ENCODE results near the gene CASP10. TPM values are rescaled to one million over a fixed set of nuclear protein-coding genes. Genes with fewer than 3 reads are reported as not detected.

Gene CASP10
- total and polyA plus RNA-seq, 2 of the 13 experiments (the other 11 are each of a cell fraction or from before 2014, with no cell fraction given) = 22.2 to 23.8 TPM

GRCh38 chr2:201231781-201232466 is 49.0 kb downstream of the CASP10 start (continued):
- TF ChIP-seq E2F1 (CRISPR knock-in tag; IDR thresholded peaks at IDR 0.05) (no peak), SYNCRIP (IDR thresholded peaks at IDR 0.05; ENCODE audit: insufficient read depth, low read depth, low read length) (no peak), ZNF17 (CRISPR knock-in tag; IDR thresholded peaks at IDR 0.05) (no peak), THAP8 (CRISPR knock-in tag; IDR thresholded peaks at IDR 0.05; ENCODE audit: borderline replicate concordance) (no peak), YEATS2 (CRISPR knock-in tag; IDR thresholded peaks at IDR 0.05; ENCODE audit: borderline replicate concordance) (peak; percentile 76; the same call in 1 of the 2 replicates), TRIM22 (IDR thresholded peaks at IDR 0.05) (no peak), ZFAT (CRISPR knock-in tag; conservative IDR thresholded peaks at IDR 0.05) (no peak), GLI4 (CRISPR knock-in tag; IDR thresholded peaks at IDR 0.05; ENCODE audit: borderline replicate concordance) (no peak), ZNF790 (CRISPR knock-in tag; IDR thresholded peaks at IDR 0.05; ENCODE audit: borderline replicate concordance) (no peak), HINFP (CRISPR knock-in tag; IDR thresholded peaks at IDR 0.05; ENCODE audit: low read depth) (peak; percentile 88; the same call in 1 of the 2 replicates), NRL (CRISPR knock-in tag; IDR thresholded peaks at IDR 0.05; ENCODE audit: borderline replicate concordance) (peak; percentile 87; the same call in 1 of the 2 replicates), ZNF878 (CRISPR knock-in tag; IDR thresholded peaks at IDR 0.05) (peak; percentile 90), ZKSCAN8 (CRISPR knock-in tag; IDR thresholded peaks at IDR 0.05; ENCODE audit: borderline replicate concordance) (peak; percentile 77; the same call in 1 of the 2 replicates), ZNF280B (CRISPR knock-in tag; IDR thresholded peaks at IDR 0.05; ENCODE audit: borderline replicate concordance) (peak; percentile 87), ZNF740 (CRISPR knock-in tag; IDR thresholded peaks at IDR 0.05) (peak; percentile 61), SNAI1 (CRISPR knock-in tag; IDR thresholded peaks at IDR 0.05; ENCODE audit: borderline replicate concordance) (no peak), SOX13 (IDR thresholded peaks at IDR 0.05) (no peak), SOX13 (CRISPR knock-in tag; conservative IDR thresholded peaks at IDR 0.05 in 1 of 2, IDR thresholded peaks at IDR 0.05 in 1 of 2) (peak in 1 of 2 experiments; percentile 49; a peak in 1 of 4 replicates), MTERF4 (CRISPR knock-in tag; IDR thresholded peaks at IDR 0.05) (0 out of 2 replicates have a peak, but pooled peaks have one; percentile 45)

All from HepG2 (cell line).